HepG2 (cell line): Measurements from ENCODE around the gene ZNF79. TPM values are rescaled to one million over a fixed set of nuclear protein-coding genes. Genes with fewer than 3 reads are reported as not detected.

ENCODE experiments used
- AGO1 ChIP-seq: fragments of 200-400 bp; formaldehyde crosslinking; IDR thresholded peaks from 2 replicates; pipeline ENCODE4 v1.6.1; 2017; ENCODE audit warnings: mild to moderate bottlenecking, low read depth, low read length, moderate library complexity; ENCODE audit not compliant: poor library complexity, severe bottlenecking
- BRD4 ChIP-seq: sonication (generic); formaldehyde crosslinking; IDR thresholded peaks from 2 replicates; pipeline ENCODE4 v1.4.0; 2020; ENCODE audit warnings: missing genetic modification reagents
- ELF1 ChIP-seq: sonication (generic); formaldehyde crosslinking; IDR thresholded peaks from 2 replicates; pipeline ENCODE4 v1.4.0; 2020; ENCODE audit warnings: missing genetic modification reagents
- GLI4 ChIP-seq: sonication (generic); formaldehyde crosslinking; IDR thresholded peaks from 2 replicates; pipeline ENCODE4 v1.5.1; 2020; ENCODE audit warnings: missing genetic modification reagents, mild to moderate bottlenecking, moderate library complexity, borderline replicate concordance
- HDAC6 ChIP-seq: fragments of 200-600 bp; sonication (generic); IDR thresholded peaks from 2 replicates; pipeline ENCODE4 v1.7.0; 2017; ENCODE audit warnings: mild to moderate bottlenecking, antibody characterized with exemption, low read length, low read depth
- MAF1 ChIP-seq: sonication (generic); formaldehyde crosslinking; IDR thresholded peaks from 2 replicates; pipeline ENCODE4 v1.5.0; 2020; ENCODE audit warnings: missing genetic modification reagents, borderline replicate concordance
- MATR3 ChIP-seq: sonication (generic); formaldehyde crosslinking; IDR thresholded peaks from 2 replicates; pipeline ENCODE4 v1.4.0; 2020; ENCODE audit warnings: missing genetic modification reagents
- MYC ChIP-seq: sonication (generic); formaldehyde crosslinking; IDR thresholded peaks from 2 replicates; pipeline ENCODE4 v1.9.0; 2021; ENCODE audit warnings: missing genetic modification reagents, borderline replicate concordance
- NKX3-1 ChIP-seq: sonication (generic); formaldehyde crosslinking; IDR thresholded peaks from 2 replicates; pipeline ENCODE4 v1.5.0; 2020; ENCODE audit warnings: missing genetic modification reagents
- PATZ1 ChIP-seq: sonication (generic); formaldehyde crosslinking; IDR thresholded peaks from 2 replicates; pipeline ENCODE4 v1.4.0; 2020; ENCODE audit warnings: missing genetic modification reagents
- RORA ChIP-seq: sonication (generic); formaldehyde crosslinking; IDR thresholded peaks from 2 replicates; pipeline ENCODE4 v1.5.0; 2020; ENCODE audit warnings: mild to moderate bottlenecking, missing genetic modification reagents, moderate library complexity
- SIX1 ChIP-seq: sonication (generic); formaldehyde crosslinking; IDR thresholded peaks from 2 replicates; pipeline ENCODE4 v1.4.0; 2020; ENCODE audit warnings: missing genetic modification reagents, borderline replicate concordance
- ZBTB21 ChIP-seq: sonication (generic); formaldehyde crosslinking; IDR thresholded peaks from 2 replicates; pipeline ENCODE4 v1.4.0; 2020; ENCODE audit warnings: missing genetic modification reagents
- ZNF180 ChIP-seq: sonication (generic); formaldehyde crosslinking; IDR thresholded peaks from 2 replicates; pipeline ENCODE4 v1.4.0; 2020; ENCODE audit warnings: low read depth, missing genetic modification reagents, borderline replicate concordance
- ZNF205 ChIP-seq: IDR thresholded peaks from 2 replicates; pipeline ENCODE4 v1.6.1; 2018; ENCODE audit warnings: missing biosample characterization, missing genetic modification reagents
- ZNF337 ChIP-seq: sonication (generic); formaldehyde crosslinking; IDR thresholded peaks from 2 replicates; pipeline ENCODE4 v1.5.1; 2020; ENCODE audit warnings: missing genetic modification reagents, low read depth, mild to moderate bottlenecking, borderline replicate concordance
- ZNF451 ChIP-seq: sonication (generic); formaldehyde crosslinking; IDR thresholded peaks from 2 replicates; pipeline ENCODE4 v1.5.0; 2020; ENCODE audit warnings: mild to moderate bottlenecking, missing genetic modification reagents
- ZNF670 ChIP-seq: sonication (generic); formaldehyde crosslinking; IDR thresholded peaks from 2 replicates; pipeline ENCODE4 v1.8.0; 2022; ENCODE audit warnings: mild to moderate bottlenecking, missing genetic modification reagents, borderline replicate concordance
- ZNF749 ChIP-seq: sonication (generic); formaldehyde crosslinking; IDR thresholded peaks from 2 replicates; pipeline ENCODE4 v1.8.0; 2022; ENCODE audit warnings: mild to moderate bottlenecking, missing genetic modification reagents, moderate library complexity, borderline replicate concordance
- ZNF83 ChIP-seq: sonication (generic); formaldehyde crosslinking; IDR thresholded peaks from 2 replicates; pipeline ENCODE4 v1.4.0; 2020; ENCODE audit warnings: missing genetic modification reagents, mild to moderate bottlenecking, borderline replicate concordance
- ZSCAN29 ChIP-seq: sonication (generic); formaldehyde crosslinking; conservative IDR thresholded peaks from 2 replicates; pipeline ENCODE4 v1.4.0; 2020; ENCODE audit warnings: mild to moderate bottlenecking, missing genetic modification reagents
- polyA plus RNA-seq, 8 experiments: library from polyadenylated mRNA; depleted of rRNA in 3 of 8; stranded (reverse) in 7 of 8; unstranded in 1 of 8; fragments of >200 nt; fragmentation: Illumina TruSeq in 4 of 8; extraction: Trizol in 4 of 8; gene quantifications; 2 replicates each; pipeline versions ENCODE4 v1.2.1 to v1.2.3, GENCODE V29; 2011 to 2016; ENCODE audit warnings: low read depth in 4 of 8, missing spikeins in 1 of 8, mixed read lengths in 1 of 8; ENCODE audit not compliant: insufficient read depth in 1 of 8
- total RNA-seq, 5 experiments: library from RNA; depleted of rRNA; stranded (reverse); fragments of >200 nt; fragmentation: Illumina TruSeq; extraction: Trizol; gene quantifications; 2 replicates each; pipeline ENCODE4 v1.2.3, GENCODE V29; 2016; ENCODE audit warnings: low read depth in 1 of 5
- TF ChIP-seq, protein P1 (sequence below): IDR thresholded peaks from 2 replicates; pipeline ENCODE4 v1.6.1; 2012; ENCODE audit warnings: low read depth, low read length, improper control_type of control experiment
- TF ChIP-seq, protein P2 (sequence below): sonication (generic); formaldehyde crosslinking; conservative IDR thresholded peaks from 2 replicates; pipeline ENCODE4 v1.4.0; 2020; ENCODE audit warnings: mild to moderate bottlenecking, missing genetic modification reagents, moderate library complexity

ZNF79 gene
- total and polyA plus RNA-seq, 2 of the 13 experiments (the other 11 are each of a cell fraction or from before 2014, with no cell fraction given) = 3.7 to 8.1 TPM

- TF ChIP-seq ELF1 = no peak
- TF ChIP-seq SIX1 (CRISPR knock-in tag) = no peak
- no peak for TF ChIP-seq GLI4 (CRISPR knock-in tag)
- no peak for TF ChIP-seq ZNF451
- TF ChIP-seq, protein P1, sequence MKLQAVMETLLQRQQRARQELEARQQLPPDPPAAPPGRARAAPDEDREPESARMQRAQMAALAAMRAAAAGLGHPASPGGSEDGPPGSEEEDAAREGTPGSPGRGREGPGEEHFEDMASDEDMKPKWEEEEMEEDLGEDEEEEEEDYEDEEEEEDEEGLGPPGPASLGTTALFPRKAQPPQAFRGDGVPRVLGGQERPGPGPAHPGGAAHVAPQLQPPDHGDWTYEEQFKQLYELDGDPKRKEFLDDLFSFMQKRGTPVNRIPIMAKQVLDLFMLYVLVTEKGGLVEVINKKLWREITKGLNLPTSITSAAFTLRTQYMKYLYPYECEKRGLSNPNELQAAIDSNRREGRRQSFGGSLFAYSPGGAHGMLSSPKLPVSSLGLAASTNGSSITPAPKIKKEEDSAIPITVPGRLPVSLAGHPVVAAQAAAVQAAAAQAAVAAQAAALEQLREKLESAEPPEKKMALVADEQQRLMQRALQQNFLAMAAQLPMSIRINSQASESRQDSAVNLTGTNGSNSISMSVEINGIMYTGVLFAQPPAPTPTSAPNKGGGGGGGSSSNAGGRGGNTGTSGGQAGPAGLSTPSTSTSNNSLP = no peak
- no peak for TF ChIP-seq ZNF180 (CRISPR knock-in tag)
- TF ChIP-seq ZNF83 (CRISPR knock-in tag) = no peak; the same call in 1 of the 2 replicates
- TF ChIP-seq PATZ1 (CRISPR knock-in tag) = peak; percentile 91
- peak; percentile 30; the same call in 1 of the 2 replicates for TF ChIP-seq ZNF749 (CRISPR knock-in tag)
- no peak for TF ChIP-seq MAF1 (CRISPR knock-in tag)
- TF ChIP-seq ZBTB21 (CRISPR knock-in tag) = no peak
- no peak for TF ChIP-seq BRD4
- no peak for TF ChIP-seq HDAC6
- TF ChIP-seq, protein P2, sequence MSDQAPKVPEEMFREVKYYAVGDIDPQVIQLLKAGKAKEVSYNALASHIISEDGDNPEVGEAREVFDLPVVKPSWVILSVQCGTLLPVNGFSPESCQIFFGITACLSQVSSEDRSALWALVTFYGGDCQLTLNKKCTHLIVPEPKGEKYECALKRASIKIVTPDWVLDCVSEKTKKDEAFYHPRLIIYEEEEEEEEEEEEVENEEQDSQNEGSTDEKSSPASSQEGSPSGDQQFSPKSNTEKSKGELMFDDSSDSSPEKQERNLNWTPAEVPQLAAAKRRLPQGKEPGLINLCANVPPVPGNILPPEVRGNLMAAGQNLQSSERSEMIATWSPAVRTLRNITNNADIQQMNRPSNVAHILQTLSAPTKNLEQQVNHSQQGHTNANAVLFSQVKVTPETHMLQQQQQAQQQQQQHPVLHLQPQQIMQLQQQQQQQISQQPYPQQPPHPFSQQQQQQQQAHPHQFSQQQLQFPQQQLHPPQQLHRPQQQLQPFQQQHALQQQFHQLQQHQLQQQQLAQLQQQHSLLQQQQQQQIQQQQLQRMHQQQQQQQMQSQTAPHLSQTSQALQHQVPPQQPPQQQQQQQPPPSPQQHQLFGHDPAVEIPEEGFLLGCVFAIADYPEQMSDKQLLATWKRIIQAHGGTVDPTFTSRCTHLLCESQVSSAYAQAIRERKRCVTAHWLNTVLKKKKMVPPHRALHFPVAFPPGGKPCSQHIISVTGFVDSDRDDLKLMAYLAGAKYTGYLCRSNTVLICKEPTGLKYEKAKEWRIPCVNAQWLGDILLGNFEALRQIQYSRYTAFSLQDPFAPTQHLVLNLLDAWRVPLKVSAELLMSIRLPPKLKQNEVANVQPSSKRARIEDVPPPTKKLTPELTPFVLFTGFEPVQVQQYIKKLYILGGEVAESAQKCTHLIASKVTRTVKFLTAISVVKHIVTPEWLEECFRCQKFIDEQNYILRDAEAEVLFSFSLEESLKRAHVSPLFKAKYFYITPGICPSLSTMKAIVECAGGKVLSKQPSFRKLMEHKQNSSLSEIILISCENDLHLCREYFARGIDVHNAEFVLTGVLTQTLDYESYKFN (CRISPR knock-in tag) = no peak
- 0 out of 2 replicates have a peak, but pooled peaks have one; percentile 10 for TF ChIP-seq ZSCAN29
- TF ChIP-seq ZNF205 (CRISPR knock-in tag) = peak; percentile 28; the same call in 1 of the 2 replicates
- TF ChIP-seq AGO1 = no peak
- no peak for TF ChIP-seq ZNF337 (CRISPR knock-in tag)
- TF ChIP-seq RORA (CRISPR knock-in tag) = no peak
- TF ChIP-seq ZNF670 (CRISPR knock-in tag) = no peak
- TF ChIP-seq MYC (CRISPR knock-in tag) = no peak; the same call in 1 of the 2 replicates
- TF ChIP-seq NKX3-1 (CRISPR knock-in tag) = no peak
- TF ChIP-seq MATR3 = no peak
Measured at GRCh38 chr9:127451858-127452656, 27.9 kb downstream of the ZNF79 start (continued).
